ENCODE data around the gene SGK1.

DNA sequence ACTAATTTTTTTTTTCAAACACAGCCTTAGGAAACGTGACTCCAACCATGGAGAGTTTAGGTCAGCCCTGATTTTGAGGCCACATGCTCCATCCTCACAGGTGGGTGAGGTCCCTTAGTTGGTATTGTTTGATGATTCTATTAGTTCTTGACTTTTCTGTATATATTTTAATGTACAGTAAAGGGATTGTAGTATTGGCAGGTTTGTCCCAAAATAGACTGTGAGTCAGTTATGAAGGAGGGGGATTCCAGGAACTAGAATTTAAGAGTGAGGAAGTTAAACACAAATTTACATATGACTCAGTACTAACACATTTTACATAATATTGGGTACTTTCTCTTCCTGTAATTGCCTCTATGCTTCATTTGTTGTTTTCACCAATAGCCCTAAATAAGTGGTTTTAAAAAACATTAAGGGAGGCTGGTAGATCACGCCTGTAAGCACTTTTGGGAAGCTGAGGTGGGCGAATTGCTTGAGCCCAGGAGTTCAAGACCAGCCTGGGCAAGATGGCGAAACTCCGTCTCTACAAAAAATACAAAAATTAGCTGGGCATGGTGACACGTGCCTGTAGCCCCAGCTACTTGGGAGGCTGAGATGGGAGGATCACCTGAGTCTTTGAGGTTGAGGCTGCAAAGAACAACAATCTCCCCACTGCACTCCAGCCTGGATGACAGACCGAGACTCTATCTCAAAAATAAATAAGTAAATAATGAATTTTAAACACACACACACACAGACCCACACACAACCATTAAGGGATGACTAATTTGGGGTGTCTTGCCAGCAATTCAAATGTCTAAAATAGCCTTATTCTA is 81.8 kb downstream of the SGK1 start:
- TF ChIP-seq EZH2 (IDR thresholded peaks at IDR 0.05; ENCODE audit: low read length, unreplicated experiment) (no peak), EZH2phosphoT487 (IDR thresholded peaks at IDR 0.05; ENCODE audit: borderline replicate concordance, low read length) (no peak)
- TF ChIP-seq, protein P1, sequence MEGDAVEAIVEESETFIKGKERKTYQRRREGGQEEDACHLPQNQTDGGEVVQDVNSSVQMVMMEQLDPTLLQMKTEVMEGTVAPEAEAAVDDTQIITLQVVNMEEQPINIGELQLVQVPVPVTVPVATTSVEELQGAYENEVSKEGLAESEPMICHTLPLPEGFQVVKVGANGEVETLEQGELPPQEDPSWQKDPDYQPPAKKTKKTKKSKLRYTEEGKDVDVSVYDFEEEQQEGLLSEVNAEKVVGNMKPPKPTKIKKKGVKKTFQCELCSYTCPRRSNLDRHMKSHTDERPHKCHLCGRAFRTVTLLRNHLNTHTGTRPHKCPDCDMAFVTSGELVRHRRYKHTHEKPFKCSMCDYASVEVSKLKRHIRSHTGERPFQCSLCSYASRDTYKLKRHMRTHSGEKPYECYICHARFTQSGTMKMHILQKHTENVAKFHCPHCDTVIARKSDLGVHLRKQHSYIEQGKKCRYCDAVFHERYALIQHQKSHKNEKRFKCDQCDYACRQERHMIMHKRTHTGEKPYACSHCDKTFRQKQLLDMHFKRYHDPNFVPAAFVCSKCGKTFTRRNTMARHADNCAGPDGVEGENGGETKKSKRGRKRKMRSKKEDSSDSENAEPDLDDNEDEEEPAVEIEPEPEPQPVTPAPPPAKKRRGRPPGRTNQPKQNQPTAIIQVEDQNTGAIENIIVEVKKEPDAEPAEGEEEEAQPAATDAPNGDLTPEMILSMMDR (conservative IDR thresholded peaks at IDR 0.05; ENCODE audit: low read depth, low read length), result no peak
